Stimulated activated effector memory CD8-positive, alpha-beta T cell treated with anti-CD3 and anti-CD28 coated beads, Interleukin-12 subunit alpha, Interleukin-12 subunit beta, amount 100 ng/mL, for 72 hours (primary cell): ENCODE data around the gene CPB1.

Source experiments
- ATAC-seq: fragments of 150-1000 bp; cut with Tn5 transposase; 2 replicates; pipeline ENCODE4 v1.10.0; 2021
- DNase-seq, 2 donors: peaks; one replicate each; pipeline ENCODE4 v3.0.0; 2021 to 2022; ENCODE audit warnings: low spot score in 2 of 2
- H3K27ac Mint-ChIP-seq: one replicate; pipeline ENCODE4 v1.8.0; 2022; ENCODE audit warnings: mild to moderate bottlenecking, mixed read lengths
- H3K36me3 Mint-ChIP-seq: one replicate; pipeline ENCODE4 v1.8.0; 2022; ENCODE audit warnings: mild to moderate bottlenecking, mixed read lengths
- H3K4me1 Mint-ChIP-seq: one replicate; pipeline ENCODE4 v1.8.0; 2022; ENCODE audit warnings: mixed read lengths
- H3K4me3 Mint-ChIP-seq: one replicate; pipeline ENCODE4 v1.8.0; 2022; ENCODE audit warnings: mild to moderate bottlenecking, mixed read lengths
- H3K9me3 Mint-ChIP-seq: one replicate; pipeline ENCODE4 v1.8.0; 2022; ENCODE audit warnings: mixed read lengths

Gene CPB1

DNA sequence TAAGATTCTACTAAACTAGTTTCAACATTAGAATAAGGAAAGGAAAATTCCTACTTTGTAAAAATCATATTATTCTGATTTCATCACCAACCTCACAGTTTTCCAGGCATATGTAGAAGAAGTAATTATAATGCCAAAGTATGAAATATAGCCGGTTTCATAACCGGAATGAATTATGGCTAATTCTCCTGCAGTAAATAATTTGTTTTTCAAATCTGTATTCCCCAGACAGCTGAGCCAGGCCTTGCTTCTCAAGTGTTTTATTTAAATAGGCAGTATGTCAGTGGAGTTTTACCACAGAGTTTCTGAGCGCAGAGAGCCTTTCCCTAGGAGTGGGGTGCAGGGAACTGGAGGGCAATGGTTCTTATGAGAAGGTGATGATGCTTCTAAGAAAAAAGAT lies 28.8 kb downstream of the CPB1 start:
- ATAC-seq (no peak), DNase-seq (no peak)
- Mint-ChIP-seq H3K27ac (no peak overlapping the region), H3K36me3 (no peaks in the 10 kb centered on the region), H3K9me3 (no peaks in the 10 kb centered on the region), H3K4me1 (no peaks in the 10 kb centered on the region), H3K4me3 (no peak overlapping the region)

DNA sequence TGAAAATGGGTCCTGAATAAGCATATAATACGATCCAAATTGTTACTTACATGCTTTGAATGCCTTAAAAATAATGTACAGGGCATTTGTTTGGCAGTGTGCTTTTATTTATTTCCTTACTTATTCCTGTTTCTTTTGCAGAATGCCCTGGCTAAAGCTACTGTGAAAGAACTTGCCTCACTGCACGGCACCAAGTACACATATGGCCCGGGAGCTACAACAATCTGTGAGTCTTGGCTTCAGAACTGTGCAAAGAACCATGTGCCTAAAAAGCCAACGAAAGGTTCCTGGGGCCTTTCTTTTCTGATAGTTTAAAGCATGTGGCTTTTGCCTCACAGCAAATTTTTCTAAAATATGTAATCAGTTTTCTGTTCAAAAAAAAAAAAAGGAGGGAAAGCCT lies 29.7 kb downstream of the CPB1 start:
- DNase-seq = no peak
- no peak overlapping the region for H3K27ac Mint-ChIP-seq
- no peak for ATAC-seq
- no peaks in the 10 kb centered on the region for H3K9me3 Mint-ChIP-seq
- H3K4me3 Mint-ChIP-seq = no peak overlapping the region
- H3K4me1 Mint-ChIP-seq = no peaks in the 10 kb centered on the region
- H3K36me3 Mint-ChIP-seq = no peaks in the 10 kb centered on the region

DNA sequence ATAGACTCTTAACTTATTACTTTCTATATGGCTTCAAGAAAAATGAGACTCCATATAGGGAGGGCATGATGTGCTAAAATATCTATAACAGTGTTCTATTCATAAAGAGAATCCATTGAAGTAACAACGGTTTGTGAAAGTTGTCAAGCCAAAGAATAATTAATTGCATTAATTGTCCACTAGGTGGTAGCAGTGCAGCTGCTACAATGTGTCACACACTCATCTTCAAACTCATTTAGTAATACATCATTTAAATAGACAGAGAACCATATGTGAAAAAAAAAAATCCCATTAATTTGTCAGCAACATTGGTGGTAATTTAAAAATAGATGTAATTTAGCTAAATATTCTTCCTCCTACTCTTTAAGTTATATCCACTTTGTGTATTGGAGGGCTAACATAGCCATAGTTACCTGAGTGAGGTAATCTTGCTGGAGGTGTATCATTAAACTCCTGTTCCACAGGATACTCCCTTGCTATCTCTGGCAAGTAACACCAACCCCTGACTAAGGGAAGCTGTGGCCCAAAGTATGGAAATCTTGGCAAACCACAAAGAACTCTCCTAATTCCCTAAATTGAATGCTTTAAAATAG lies 33.8 kb downstream of the CPB1 start:
- DNase-seq (no peak), ATAC-seq (peak; percentile 55)
- Mint-ChIP-seq H3K9me3 (no peaks in the 10 kb centered on the region), H3K4me1 (no peaks in the 10 kb centered on the region), H3K36me3 (no peaks in the 10 kb centered on the region), H3K4me3 (no peak overlapping the region), H3K27ac (no peak overlapping the region)

DNA sequence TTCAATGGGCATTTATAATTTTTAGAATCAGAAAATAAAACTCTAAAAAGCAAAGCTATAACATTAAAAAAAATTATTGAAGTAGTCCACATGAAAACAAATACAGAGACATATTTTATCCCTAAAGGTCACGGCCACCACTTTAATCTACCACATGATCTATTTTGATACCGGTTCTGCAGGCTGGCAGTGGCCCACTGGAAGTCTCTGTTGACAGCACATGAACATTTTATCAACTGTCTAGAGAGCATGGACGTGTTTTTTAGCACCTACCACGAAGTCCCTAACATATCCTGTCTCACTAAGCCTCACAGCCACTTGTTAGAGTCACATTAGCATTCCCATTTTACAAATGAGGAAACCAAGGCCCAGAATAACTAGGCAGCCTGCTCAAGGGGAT lies 35.7 kb downstream of the CPB1 start:
- H3K36me3 Mint-ChIP-seq = no peaks in the 10 kb centered on the region
- H3K4me3 Mint-ChIP-seq = no peak overlapping the region

DNA sequence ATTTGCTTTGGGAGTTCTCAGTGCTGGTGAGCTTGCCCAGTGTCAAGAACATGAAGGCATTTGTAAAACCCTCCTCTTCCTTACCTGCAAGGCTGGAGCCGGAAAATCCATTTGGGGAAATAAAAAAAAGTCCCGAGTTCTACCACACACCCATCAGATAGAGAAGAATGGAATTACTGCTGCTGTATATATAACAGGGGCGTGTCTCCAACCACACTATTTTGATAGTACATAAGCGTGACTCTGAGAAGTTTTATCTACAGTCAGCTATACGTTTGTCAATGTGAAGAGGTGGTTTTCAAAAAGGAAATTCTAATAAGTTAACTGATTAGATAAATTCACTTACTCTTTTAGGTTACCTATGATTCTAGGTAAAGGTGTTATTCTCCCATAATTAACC lies 36.2 kb downstream of the CPB1 start:
- Mint-ChIP-seq H3K9me3 (no peaks in the 10 kb centered on the region), H3K36me3 (no peaks in the 10 kb centered on the region)

More for the DNA sequence above, 35.7 kb downstream of the CPB1 start:
- no peak for ATAC-seq
- H3K9me3 Mint-ChIP-seq = no peaks in the 10 kb centered on the region
- DNase-seq = no peak
- no peaks in the 10 kb centered on the region for H3K4me1 Mint-ChIP-seq
- H3K27ac Mint-ChIP-seq = no peak overlapping the region

DNA sequence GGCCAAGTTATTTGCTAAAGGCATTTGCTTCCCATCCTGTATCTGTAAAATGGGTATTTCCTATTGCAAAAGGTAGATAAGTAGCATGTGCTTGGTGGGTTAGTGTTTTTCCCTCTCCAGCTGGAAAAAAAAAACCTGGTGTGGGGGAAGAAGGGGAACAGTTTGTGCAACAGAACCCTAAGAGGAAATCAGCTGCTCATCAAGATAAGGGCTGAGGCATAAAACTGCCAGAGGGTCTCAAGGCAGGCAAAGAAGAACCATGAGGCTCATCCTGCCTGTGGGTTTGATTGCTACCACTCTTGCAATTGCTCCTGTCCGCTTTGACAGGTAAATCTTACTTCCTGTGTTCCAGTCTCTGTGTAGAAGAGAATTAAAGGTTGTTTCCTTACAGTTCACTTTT lies 37.4 kb downstream of the CPB1 start, which contains the start of gene CPA3:
Gene CPA3 (plus strand): TSS at position 248 of the 400 bp plus-strand sequence. CDS start 12 bp downstream, at position 260.
- no peak for ATAC-seq
- H3K9me3 Mint-ChIP-seq = no peaks in the 10 kb centered on the region
- H3K27ac Mint-ChIP-seq = no peak within 1 kb of the TSS
- no peaks in the 10 kb centered on the region for H3K4me1 Mint-ChIP-seq
- H3K4me3 Mint-ChIP-seq = no peak within 1 kb of the TSS
- DNase-seq = no peak
- H3K36me3 Mint-ChIP-seq = no peaks in the 10 kb centered on the region

More for the DNA sequence above, 36.2 kb downstream of the CPB1 start:
- Mint-ChIP-seq H3K4me3 (no peak overlapping the region), H3K4me1 (no peaks in the 10 kb centered on the region), H3K27ac (no peak overlapping the region)
- no peak for ATAC-seq
- DNase-seq = no peak

DNA sequence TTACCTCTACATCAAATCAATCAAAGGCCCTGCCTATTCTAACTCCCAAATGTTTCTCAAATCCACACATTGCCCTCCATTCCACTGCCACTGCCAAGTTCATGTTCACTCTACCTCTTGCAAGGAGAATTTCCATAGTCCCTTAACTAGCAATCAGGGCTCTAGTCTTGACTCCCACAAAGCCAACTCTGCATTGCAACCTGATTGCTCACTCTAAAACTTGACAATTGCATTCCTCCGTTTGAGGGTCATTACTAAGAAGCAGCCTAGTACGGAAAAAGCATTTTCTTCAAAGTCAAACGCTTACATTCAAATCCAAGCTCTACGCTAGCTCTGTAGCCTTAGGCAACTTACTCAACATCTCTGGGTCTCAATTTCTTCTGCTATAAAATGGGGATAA lies 38.6 kb downstream of the CPB1 start:
- no peak for ATAC-seq
- H3K4me1 Mint-ChIP-seq = no peaks in the 10 kb centered on the region
- no peak overlapping the region for H3K27ac Mint-ChIP-seq

DNA sequence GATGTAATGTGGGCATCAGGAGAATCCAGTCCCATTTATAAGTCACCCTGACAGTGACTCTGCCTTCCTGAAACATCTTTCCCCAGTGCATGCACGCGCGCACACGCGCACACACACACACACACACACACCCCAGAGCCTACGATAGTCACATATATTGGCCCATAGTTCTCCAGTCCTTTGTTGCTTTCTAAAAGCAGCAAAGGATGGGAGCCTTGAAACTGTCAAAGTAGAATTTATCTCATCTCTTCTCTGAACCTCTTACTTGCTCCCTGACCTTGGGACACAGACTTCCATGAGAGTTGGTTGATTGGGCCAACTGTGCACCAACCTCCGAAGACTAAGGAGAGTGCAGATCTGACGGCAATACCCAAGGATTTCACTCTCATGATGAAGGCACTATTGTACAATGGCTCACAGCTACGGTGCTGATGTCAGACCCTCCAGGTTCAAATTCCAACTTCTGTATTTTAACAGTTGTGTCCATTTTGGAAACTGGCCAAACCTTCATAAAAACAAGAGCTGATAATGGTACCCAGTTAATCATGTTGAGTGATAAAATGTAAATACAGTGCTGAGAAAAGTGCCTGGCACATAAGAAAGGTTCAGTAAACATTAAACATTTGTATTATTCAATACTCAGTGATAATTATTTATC lies 45.8 kb downstream of the CPB1 start:
- H3K9me3 Mint-ChIP-seq = no peaks in the 10 kb centered on the region
- H3K27ac Mint-ChIP-seq = no peak overlapping the region
- H3K4me1 Mint-ChIP-seq = no peaks in the 10 kb centered on the region
- DNase-seq (no peak), ATAC-seq (no peak)
- no peak overlapping the region for H3K4me3 Mint-ChIP-seq
- no peaks in the 10 kb centered on the region for H3K36me3 Mint-ChIP-seq

More for the DNA sequence above, 38.6 kb downstream of the CPB1 start:
- H3K9me3 Mint-ChIP-seq = no peaks in the 10 kb centered on the region
- H3K36me3 Mint-ChIP-seq = no peaks in the 10 kb centered on the region
- no peak for DNase-seq
- no peak overlapping the region for H3K4me3 Mint-ChIP-seq

DNA sequence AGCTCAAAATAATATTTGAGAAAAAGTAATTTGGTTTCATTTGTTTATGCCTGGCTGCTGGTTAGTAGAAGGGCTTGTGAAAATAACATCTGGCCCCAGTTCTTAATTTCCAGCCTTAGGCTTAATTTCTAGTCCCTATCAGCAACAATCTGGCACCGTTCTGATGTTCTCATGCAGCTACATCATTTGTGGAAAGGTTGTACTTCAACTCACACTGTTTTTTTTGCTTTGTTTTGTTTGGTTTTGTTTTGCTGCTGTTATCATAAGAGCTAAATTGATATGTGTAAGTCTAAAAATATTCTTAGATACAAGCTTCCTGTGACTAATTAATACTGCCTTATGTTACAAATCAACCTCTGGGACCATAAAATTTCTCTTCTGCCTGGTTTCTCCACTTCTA lies 46.4 kb downstream of the CPB1 start:
- DNase-seq (no peak), ATAC-seq (no peak)
- Mint-ChIP-seq H3K9me3 (no peaks in the 10 kb centered on the region), H3K36me3 (no peaks in the 10 kb centered on the region), H3K27ac (no peak overlapping the region), H3K4me3 (no peak overlapping the region), H3K4me1 (no peaks in the 10 kb centered on the region)

DNA sequence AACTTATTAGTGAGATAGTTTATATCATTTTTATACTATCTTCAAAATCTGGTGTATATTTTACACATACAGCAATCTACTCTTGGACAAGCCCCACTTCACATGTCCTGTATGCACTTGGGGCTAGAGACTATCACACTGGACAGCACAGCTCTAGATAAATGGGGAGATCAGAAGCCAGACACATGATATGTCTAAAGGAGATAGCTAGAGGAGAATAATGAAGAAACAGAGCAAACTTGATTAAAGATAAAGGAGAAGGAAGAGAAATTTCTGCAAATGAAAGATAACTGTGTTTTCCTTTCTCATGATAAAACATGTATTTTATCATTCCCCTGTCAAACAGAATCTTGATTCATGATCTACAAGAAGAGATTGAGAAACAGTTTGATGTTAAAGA lies 50.5 kb downstream of the CPB1 start:
- no peak overlapping the region for H3K4me3 Mint-ChIP-seq
- H3K4me1 Mint-ChIP-seq = no peaks in the 10 kb centered on the region
- ATAC-seq (no peak), DNase-seq (no peak)
- no peak overlapping the region for H3K27ac Mint-ChIP-seq
- H3K36me3 Mint-ChIP-seq = no peaks in the 10 kb centered on the region
- H3K9me3 Mint-ChIP-seq = no peaks in the 10 kb centered on the region

DNA sequence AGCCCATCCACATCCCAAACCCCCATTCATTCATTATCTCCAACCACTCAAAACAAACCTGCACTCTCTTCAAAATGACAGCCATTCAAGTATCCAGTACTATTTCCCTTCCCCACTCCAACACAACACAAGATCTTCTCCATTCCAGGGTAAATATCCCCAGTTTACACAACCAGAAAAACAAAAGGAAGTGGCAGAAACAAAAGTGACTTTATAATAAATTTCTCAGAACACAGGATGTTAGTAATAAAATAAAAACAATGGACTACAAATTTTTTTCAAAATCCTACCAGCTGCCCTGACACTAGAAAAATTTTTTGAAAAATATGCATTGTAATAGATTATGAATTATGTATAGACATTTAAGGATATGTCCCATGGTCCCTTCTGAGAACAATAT lies 51.6 kb downstream of the CPB1 start:
- H3K27ac Mint-ChIP-seq = no peak overlapping the region
- ATAC-seq (no peak), DNase-seq (no peak)
- H3K4me1 Mint-ChIP-seq = no peaks in the 10 kb centered on the region
- H3K9me3 Mint-ChIP-seq = no peaks in the 10 kb centered on the region
- no peaks in the 10 kb centered on the region for H3K36me3 Mint-ChIP-seq
- H3K4me3 Mint-ChIP-seq = no peak overlapping the region

DNA sequence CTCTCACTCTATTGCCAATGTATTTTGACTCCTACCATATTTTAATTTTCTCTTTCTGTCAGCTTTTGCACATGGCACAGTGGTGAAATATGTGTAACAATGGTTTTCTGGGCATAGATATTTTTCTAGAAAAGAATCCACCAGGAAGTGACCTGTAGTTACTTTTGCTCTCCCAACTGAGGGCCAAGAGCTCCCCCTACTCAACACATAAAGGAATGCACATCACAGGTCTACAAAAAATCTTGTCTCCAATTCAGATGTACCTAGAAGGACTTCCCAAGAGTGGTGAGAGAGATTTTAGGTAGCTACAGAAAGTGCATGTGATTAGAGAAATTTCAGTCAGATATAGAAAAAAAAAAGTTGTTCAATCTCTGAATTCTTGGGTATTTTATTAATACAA lies 53.1 kb downstream of the CPB1 start:
- no peaks in the 10 kb centered on the region for H3K9me3 Mint-ChIP-seq
- H3K4me3 Mint-ChIP-seq = no peak overlapping the region
- no peaks in the 10 kb centered on the region for H3K36me3 Mint-ChIP-seq
- no peak overlapping the region for H3K27ac Mint-ChIP-seq
- no peaks in the 10 kb centered on the region for H3K4me1 Mint-ChIP-seq
- DNase-seq (no peak), ATAC-seq (no peak)

DNA sequence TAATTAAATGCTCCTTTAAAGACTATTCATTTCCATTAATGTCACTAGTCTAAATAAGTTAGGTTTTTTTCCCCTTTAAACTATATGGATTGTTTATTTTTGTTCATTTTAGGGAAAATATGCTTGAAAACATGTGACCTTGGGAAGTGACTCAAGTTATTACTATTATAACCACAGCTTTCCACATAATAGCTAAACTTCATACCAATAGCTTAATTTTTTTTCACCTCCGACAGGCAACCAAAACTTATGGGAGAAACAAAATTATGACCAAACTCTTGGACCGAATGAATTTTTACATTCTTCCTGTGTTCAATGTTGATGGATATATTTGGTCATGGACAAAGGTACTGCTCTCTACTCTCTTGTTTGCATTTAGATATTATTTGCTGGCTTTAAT lies 53.7 kb downstream of the CPB1 start:
- DNase-seq = no peak
- H3K9me3 Mint-ChIP-seq = no peaks in the 10 kb centered on the region
- H3K4me3 Mint-ChIP-seq = no peak overlapping the region
- no peak for ATAC-seq
- no peaks in the 10 kb centered on the region for H3K36me3 Mint-ChIP-seq
- no peaks in the 10 kb centered on the region for H3K4me1 Mint-ChIP-seq
- no peak overlapping the region for H3K27ac Mint-ChIP-seq

DNA sequence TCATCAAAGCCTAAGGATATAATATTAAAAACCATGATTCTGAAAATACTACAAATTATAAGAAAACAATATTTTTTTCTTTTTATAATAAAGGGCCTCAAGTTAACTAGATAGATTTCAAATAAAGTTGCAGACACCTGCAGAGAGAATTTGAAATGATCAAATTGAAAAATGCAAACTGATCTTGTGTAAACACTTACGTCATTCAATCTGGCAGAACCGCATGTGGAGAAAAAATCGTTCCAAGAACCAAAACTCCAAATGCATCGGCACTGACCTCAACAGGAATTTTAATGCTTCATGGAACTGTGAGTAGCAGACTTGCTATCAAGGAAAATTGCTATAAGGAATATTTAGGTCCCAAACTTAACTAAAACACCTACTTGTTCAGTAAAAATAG lies 54.7 kb downstream of the CPB1 start:
- no peaks in the 10 kb centered on the region for H3K4me1 Mint-ChIP-seq
- DNase-seq (no peak), ATAC-seq (no peak)

DNA sequence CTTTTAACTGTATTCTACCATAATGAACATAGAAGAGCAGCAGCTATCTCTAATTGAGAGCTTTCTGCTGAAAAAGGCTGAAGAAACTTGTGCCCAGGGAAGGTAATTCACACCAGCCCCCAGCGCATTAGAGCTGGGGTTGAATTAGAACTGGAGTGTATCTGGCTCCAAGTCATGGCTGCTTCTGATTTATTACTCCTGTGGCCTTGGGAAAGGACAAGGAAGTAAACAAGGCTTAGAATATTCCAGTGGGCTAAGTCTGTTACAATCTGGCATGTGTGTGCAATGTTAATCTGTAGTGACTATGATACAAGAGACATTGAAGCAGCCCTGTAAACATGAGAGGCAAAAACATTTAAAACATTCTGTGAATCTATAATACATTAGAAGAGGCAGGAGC lies 55.6 kb downstream of the CPB1 start:
- H3K27ac Mint-ChIP-seq = no peak overlapping the region
- DNase-seq (no peak), ATAC-seq (no peak)
- H3K9me3 Mint-ChIP-seq = no peaks in the 10 kb centered on the region
- H3K36me3 Mint-ChIP-seq = no peaks in the 10 kb centered on the region
- H3K4me3 Mint-ChIP-seq = no peak overlapping the region
- no peaks in the 10 kb centered on the region for H3K4me1 Mint-ChIP-seq

More for the DNA sequence above, 54.7 kb downstream of the CPB1 start:
- H3K4me3 Mint-ChIP-seq = no peak overlapping the region
- H3K36me3 Mint-ChIP-seq = no peaks in the 10 kb centered on the region
- H3K9me3 Mint-ChIP-seq = no peaks in the 10 kb centered on the region
- H3K27ac Mint-ChIP-seq = no peak overlapping the region

DNA sequence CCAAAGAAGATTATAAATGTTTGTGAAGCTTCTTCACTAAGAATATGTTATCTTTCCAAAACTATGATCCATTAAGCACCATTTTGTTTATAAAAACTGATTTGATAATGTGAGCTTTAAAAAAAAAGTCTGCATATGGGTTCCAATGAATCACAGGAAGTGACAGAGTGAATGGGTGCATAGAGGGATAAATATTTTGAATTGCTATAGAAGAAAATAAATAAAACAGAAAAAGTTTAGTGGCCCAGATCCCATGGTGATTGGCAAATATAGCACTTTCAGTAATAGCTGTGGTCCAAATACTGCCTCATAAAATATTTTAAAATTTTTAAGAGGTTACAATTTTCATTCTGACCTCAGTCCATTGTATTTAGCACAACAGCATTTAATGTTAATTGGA lies 56.6 kb downstream of the CPB1 start:
- H3K36me3 Mint-ChIP-seq = no peaks in the 10 kb centered on the region
- no peak for DNase-seq
- H3K9me3 Mint-ChIP-seq = no peaks in the 10 kb centered on the region

More for the DNA sequence above, 56.6 kb downstream of the CPB1 start:
- H3K4me1 Mint-ChIP-seq = no peaks in the 10 kb centered on the region
- ATAC-seq = no peak
- H3K27ac Mint-ChIP-seq = no peak overlapping the region
- no peak overlapping the region for H3K4me3 Mint-ChIP-seq
